ENCODE measurements around the gene ARSG. TPM values are rescaled to one million over a fixed set of nuclear protein-coding genes. Genes with fewer than 3 reads are reported as not detected.

ARSG gene
- total RNA-seq, 2 donors from 2014 or later, result 0.24 to 0.79 TPM

DNA sequence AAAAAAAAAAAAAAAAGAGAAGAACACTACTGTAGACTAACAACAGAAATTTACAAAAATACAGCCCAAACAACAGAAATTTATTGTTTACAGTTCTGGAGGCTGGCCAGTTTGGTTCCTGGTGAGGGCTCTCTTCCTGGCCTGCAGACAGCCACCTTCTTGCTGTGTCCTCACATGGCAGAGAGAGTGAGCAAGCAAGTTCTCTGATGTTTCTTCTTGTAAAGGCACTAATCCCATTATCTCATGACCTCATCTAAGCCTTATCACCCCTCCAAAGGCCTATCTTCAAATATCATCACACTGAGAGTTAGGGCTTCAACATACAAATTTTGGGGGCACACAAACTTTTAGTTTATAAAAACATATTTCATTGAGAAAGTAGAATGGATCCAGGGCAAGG is 7.3 kb downstream of the ARSG start:
- Histone ChIP-seq H3K9me3 (no peaks in the 10 kb centered on the region), H3K27me3 (peaks cover 6% of the 10 kb centered on the region), H3K27ac (no peak overlapping the region), H3K4me1 (no peaks in the 10 kb centered on the region), H3K9ac (ENCODE audit: low read depth in 2 of 2, low read length in 2 of 2) (no peak overlapping the region), H3K4me3 (no peak overlapping the region), H3K36me3 (no peaks in the 10 kb centered on the region)
- intact Hi-C loops (cut with DNase I), result no loop called here
- no peak for DNase-seq
- TF ChIP-seq, protein P1, sequence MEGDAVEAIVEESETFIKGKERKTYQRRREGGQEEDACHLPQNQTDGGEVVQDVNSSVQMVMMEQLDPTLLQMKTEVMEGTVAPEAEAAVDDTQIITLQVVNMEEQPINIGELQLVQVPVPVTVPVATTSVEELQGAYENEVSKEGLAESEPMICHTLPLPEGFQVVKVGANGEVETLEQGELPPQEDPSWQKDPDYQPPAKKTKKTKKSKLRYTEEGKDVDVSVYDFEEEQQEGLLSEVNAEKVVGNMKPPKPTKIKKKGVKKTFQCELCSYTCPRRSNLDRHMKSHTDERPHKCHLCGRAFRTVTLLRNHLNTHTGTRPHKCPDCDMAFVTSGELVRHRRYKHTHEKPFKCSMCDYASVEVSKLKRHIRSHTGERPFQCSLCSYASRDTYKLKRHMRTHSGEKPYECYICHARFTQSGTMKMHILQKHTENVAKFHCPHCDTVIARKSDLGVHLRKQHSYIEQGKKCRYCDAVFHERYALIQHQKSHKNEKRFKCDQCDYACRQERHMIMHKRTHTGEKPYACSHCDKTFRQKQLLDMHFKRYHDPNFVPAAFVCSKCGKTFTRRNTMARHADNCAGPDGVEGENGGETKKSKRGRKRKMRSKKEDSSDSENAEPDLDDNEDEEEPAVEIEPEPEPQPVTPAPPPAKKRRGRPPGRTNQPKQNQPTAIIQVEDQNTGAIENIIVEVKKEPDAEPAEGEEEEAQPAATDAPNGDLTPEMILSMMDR (IDR thresholded peaks at IDR 0.05), result no peak

DNA sequence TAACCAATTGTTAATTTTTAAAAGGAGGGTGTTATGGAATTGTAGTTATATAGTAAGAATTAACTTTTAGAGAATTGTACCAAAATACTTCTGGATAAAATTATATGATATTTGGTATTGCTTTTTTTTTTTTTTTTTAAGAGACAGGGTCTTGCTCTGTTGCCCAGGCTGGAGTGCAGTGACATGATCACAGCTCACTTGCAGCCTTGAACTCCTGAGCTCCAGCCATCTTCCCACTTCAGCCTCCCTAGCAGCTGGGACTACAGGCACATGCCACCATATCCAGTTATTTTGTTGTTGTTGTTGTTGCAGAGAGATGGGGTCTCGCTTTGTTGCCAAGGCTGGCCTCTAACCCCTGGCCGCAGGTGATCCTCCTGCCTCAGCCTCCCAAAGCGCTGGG is 8.5 kb downstream of the ARSG start:
- no peaks in the 10 kb centered on the region for H3K4me1 ChIP-seq
- no peaks in the 10 kb centered on the region for H3K9me3 ChIP-seq
- no peak for DNase-seq
- H3K27me3 ChIP-seq, result no peaks in the 10 kb centered on the region
- intact Hi-C loops (cut with DNase I), result no loop called here
- no peak overlapping the region for H3K27ac ChIP-seq
- H3K4me3 ChIP-seq, result no peak overlapping the region
- H3K36me3 ChIP-seq, result no peaks in the 10 kb centered on the region
- H3K9ac ChIP-seq (ENCODE audit: low read depth in 2 of 2, low read length in 2 of 2), result no peak overlapping the region
- TF ChIP-seq, protein P1 (IDR thresholded peaks at IDR 0.05), result no peak

DNA sequence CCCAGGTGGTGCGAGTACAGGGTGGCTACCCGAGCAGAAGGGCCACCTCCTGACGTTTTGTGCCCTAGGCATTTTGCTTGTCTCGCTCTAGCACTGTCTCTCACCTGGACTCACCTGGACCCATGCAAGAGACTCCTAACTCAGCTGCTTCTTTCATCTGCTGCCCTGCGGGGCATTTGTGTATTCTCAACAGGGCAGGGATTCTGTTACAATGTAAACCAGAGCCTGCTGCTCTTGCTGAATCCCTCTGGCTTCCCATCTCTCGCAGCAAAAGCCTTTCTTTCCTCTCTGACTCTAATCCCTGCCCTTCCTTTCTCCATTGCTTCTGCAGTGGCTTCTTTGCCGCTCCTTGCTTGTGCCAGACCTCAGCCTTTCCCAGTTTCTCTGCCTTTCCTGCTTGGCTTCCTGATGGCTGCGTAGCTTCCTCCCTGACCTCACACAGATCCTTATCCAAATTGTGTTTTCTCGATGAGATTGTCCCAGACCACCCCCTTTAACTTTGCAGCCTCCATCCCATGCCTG is 10.2 kb downstream of the ARSG start:
- no peaks in the 10 kb centered on the region for H3K27me3 ChIP-seq
- no peaks in the 10 kb centered on the region for H3K4me1 ChIP-seq
- intact Hi-C loops (cut with DNase I), result no loop called here
- no peak overlapping the region for H3K9ac ChIP-seq (ENCODE audit: low read depth in 2 of 2, low read length in 2 of 2)
- no peak overlapping the region for H3K4me3 ChIP-seq
- no peak overlapping the region for H3K27ac ChIP-seq
- no peaks in the 10 kb centered on the region for H3K9me3 ChIP-seq
- TF ChIP-seq, protein P1 (IDR thresholded peaks at IDR 0.05), result no peak
- no peak for DNase-seq
- no peaks in the 10 kb centered on the region for H3K36me3 ChIP-seq

DNA sequence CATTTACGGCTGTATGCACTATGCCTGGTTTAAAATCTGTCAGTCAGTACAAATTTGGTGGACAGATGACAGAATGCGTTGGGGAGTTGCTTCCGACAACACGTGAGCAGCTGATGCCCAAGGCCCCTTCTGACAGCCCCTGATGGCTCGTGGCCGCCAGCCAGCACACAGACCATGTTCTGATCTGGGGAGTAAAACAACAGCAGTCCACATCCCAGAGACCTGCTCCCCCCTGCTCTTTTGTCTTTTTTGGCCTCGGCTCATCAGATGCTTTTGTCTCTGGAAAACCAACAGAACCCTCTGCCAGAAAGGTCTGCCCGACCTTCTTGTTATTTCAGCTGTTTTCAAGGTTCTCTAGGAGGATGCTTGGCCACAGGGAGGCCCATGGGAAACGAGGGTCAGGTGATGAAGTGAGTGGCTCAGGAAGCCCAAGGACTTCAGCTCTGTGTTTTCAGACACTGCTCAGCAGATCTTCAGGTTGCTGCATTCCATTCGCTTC is 10.8 kb downstream of the ARSG start:
- no peak overlapping the region for H3K27ac ChIP-seq
- H3K9me3 ChIP-seq, result no peaks in the 10 kb centered on the region
- H3K36me3 ChIP-seq, result no peaks in the 10 kb centered on the region
- H3K4me3 ChIP-seq, result no peak overlapping the region
- TF ChIP-seq, protein P1 (IDR thresholded peaks at IDR 0.05), result no peak
- no peak overlapping the region for H3K9ac ChIP-seq (ENCODE audit: low read depth in 2 of 2, low read length in 2 of 2)
- no peaks in the 10 kb centered on the region for H3K27me3 ChIP-seq
- H3K4me1 ChIP-seq, result no peaks in the 10 kb centered on the region
- intact Hi-C loops (cut with DNase I), result no loop called here
- DNase-seq, result no peak

DNA sequence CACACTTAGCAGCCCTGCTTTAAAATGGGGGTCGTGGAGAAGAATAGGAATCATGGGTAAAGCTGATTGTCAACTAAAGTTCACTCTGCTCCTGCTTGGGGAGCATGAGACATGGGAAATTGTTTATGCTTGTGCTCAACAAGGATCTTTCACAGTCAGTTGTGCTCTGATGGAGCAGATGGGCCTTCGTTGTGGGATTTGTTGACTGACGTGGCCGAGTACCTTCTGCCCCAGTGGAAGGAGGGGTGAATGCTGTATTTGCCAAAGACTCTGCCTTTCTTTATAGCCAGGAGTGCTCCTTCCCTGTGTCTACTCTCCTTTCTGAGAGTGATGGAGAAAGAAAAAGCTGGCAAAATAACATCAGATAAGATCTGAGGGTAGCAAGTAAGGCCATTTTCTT is 11.4 kb downstream of the ARSG start:
- intact Hi-C loops (cut with DNase I), result no loop called here
- Histone ChIP-seq H3K4me3 (no peak overlapping the region), H3K27ac (no peak overlapping the region), H3K36me3 (no peaks in the 10 kb centered on the region), H3K9ac (ENCODE audit: low read depth in 2 of 2, low read length in 2 of 2) (no peak overlapping the region), H3K4me1 (no peaks in the 10 kb centered on the region), H3K27me3 (no peaks in the 10 kb centered on the region), H3K9me3 (no peaks in the 10 kb centered on the region)
- TF ChIP-seq, protein P1 (IDR thresholded peaks at IDR 0.05), result no peak
- DNase-seq, result no peak

Measured in colonic mucosa (tissue), 4 donors.